CD4-positive, alpha-beta T cell (primary cell): ENCODE measurements around the gene ITGAD. TPM values are rescaled to one million over a fixed set of nuclear protein-coding genes. Genes with fewer than 3 reads are reported as not detected.

Experiments used
- ATAC-seq: fragments of 200-7000 bp; cut with Tn5 transposase; one replicate; pipeline ENCODE4 v1.10.0; 2022; ENCODE audit warnings: mild to moderate bottlenecking; ENCODE audit not compliant: poor library complexity
- CTCF ChIA-PET: fragments of 350-600 bp; sonication (Branson Sonifier 250); formaldehyde crosslinking; loops from one replicate; lab custom pipeline; 2021; ENCODE audit warnings: antibody characterized with exemption, inconsistent platforms; lab: Charles Lee
- POLR2A ChIA-PET: fragments of 350-600 bp; sonication (Branson Sonifier 250); formaldehyde crosslinking; loops from one replicate; lab custom pipeline; 2021; ENCODE audit warnings: antibody characterized with exemption, inconsistent platforms; lab: Charles Lee
- DNase-seq, 14 experiments: peaks; one replicate each; pipeline ENCODE4 v3.0.0-alpha.2; 2013 to 2020; ENCODE audit warnings: mixed read lengths in 2 of 14
- H3K27ac ChIP-seq, 2 donors: one replicate each; pipeline versions ENCODE4 v1.5.1 to v1.7.0; 2013; ENCODE audit warnings: low read length in 2 of 2, low read depth in 1 of 2, mild to moderate bottlenecking in 1 of 2
- H3K27me3 ChIP-seq, 2 experiments: 1 replicate in 1 of 2; 2 replicates in 1 of 2; pipeline versions ENCODE4 v1.6.1 to v1.7.0; 2013; ENCODE audit warnings: low read length in 2 of 2, control low read depth in 1 of 2, mild to moderate bottlenecking in 1 of 2, moderate library complexity in 1 of 2; ENCODE audit not compliant: insufficient read depth in 2 of 2, control insufficient read depth in 1 of 2
- H3K36me3 ChIP-seq: one replicate; pipeline ENCODE4 v1.6.1; 2013; ENCODE audit warnings: low read length, control low read depth; ENCODE audit not compliant: insufficient read depth
- H3K4me1 ChIP-seq: one replicate; pipeline ENCODE4 v1.6.1; 2013; ENCODE audit warnings: low read length, control low read depth; ENCODE audit not compliant: insufficient read depth
- H3K4me3 ChIP-seq: one replicate; pipeline ENCODE4 v1.5.1; 2013; ENCODE audit warnings: mild to moderate bottlenecking, low read length, moderate library complexity
- H3K9me3 ChIP-seq, 2 experiments: 1 replicate in 1 of 2; 2 replicates in 1 of 2; pipeline versions ENCODE4 v1.6.1 to v1.7.0; 2013; ENCODE audit warnings: low read length in 2 of 2, mild to moderate bottlenecking in 2 of 2, control low read depth in 1 of 2, moderate library complexity in 1 of 2; ENCODE audit not compliant: control insufficient read depth in 1 of 2, insufficient read depth in 1 of 2
- H3K27ac Mint-ChIP-seq: one replicate; pipeline ENCODE4 v1.8.0; 2020; ENCODE audit warnings: mixed read lengths
- H3K27me3 Mint-ChIP-seq: one replicate; pipeline ENCODE4 v1.8.0; 2021; ENCODE audit warnings: mixed read lengths
- H3K36me3 Mint-ChIP-seq: one replicate; pipeline ENCODE4 v1.8.0; 2021; ENCODE audit warnings: low read depth, mixed read lengths
- H3K4me1 Mint-ChIP-seq: one replicate; pipeline ENCODE4 v1.8.0; 2021; ENCODE audit warnings: low read depth, mixed read lengths
- H3K4me3 Mint-ChIP-seq: one replicate; pipeline ENCODE4 v1.8.0; 2020; ENCODE audit warnings: mild to moderate bottlenecking, mixed read lengths
- H3K9me3 Mint-ChIP-seq: one replicate; pipeline ENCODE4 v1.8.0; 2020; ENCODE audit warnings: mixed read lengths
- intact Hi-C, 2 experiments: fragments of 100-400 bp; cut with DNase I in 1 of 2; cut with micrococcal nuclease in 1 of 2; formaldehyde crosslinking; loops; one replicate each; pipeline versions ENCODE4 v1.15.1 to v1.9.0; 2023 to 2025; cut with DNase I, micrococcal nuclease
- total RNA-seq, 174 experiments: library from RNA in 2 of 174; stranded (reverse) in 2 of 174; gene quantifications; one replicate each; pipeline ENCODE4 v1.2.3 and lab custom pipeline; 2021 to 2026
- TF ChIP-seq, protein P1 (sequence below): fragments of 200-600 bp; IDR thresholded peaks from one replicate; pipeline ENCODE4 v1.8.0; 2022; ENCODE audit warnings: antibody characterized with exemption, mild to moderate bottlenecking

ITGAD gene
- total RNA-seq, 2 experiments from 2014 or later, result not detected

DNA sequence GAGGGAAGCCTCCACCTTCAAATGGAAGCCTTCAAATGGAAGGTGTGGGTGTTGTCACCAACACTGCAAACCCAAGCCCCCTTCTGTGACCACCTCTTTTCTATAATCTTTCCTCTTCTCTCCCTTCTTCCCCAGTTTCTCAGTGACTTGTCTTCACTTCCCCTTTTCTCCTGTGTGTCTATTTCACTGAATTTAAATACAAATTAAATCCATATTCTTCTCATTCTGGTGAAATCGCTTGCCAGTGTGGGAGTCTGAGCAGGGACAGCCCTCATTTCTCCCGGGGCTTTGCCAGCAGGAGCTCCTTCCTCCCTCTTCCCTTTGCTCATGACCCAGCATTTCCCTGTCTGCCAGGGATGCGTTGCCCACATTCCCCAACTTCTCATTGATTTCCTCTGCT, 44.6 kb upstream of the ITGAD start:
- peaks cover 12% of the 10 kb centered on the region for H3K4me1 ChIP-seq
- ChIA-PET POLR2A (no interaction called here), CTCF (no interaction called here)
- Mint-ChIP-seq H3K27me3 (peaks cover 5% of the 10 kb centered on the region), H3K4me3 (no peak overlapping the region), H3K4me1 (no peaks in the 10 kb centered on the region), H3K9me3 (no peaks in the 10 kb centered on the region), H3K27ac (no peak overlapping the region), H3K36me3 (no peaks in the 10 kb centered on the region)
- no peaks in the 10 kb centered on the region for H3K36me3 ChIP-seq
- intact Hi-C loops, result no loop called here
- no peak overlapping the region for H3K27ac ChIP-seq
- TF ChIP-seq, protein P1, sequence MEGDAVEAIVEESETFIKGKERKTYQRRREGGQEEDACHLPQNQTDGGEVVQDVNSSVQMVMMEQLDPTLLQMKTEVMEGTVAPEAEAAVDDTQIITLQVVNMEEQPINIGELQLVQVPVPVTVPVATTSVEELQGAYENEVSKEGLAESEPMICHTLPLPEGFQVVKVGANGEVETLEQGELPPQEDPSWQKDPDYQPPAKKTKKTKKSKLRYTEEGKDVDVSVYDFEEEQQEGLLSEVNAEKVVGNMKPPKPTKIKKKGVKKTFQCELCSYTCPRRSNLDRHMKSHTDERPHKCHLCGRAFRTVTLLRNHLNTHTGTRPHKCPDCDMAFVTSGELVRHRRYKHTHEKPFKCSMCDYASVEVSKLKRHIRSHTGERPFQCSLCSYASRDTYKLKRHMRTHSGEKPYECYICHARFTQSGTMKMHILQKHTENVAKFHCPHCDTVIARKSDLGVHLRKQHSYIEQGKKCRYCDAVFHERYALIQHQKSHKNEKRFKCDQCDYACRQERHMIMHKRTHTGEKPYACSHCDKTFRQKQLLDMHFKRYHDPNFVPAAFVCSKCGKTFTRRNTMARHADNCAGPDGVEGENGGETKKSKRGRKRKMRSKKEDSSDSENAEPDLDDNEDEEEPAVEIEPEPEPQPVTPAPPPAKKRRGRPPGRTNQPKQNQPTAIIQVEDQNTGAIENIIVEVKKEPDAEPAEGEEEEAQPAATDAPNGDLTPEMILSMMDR, result no peak
- no peaks in the 10 kb centered on the region for H3K27me3 ChIP-seq
- DNase-seq, result no peak
- H3K9me3 ChIP-seq, result peaks cover 0 to 4% of the 10 kb centered on the region in 2 experiments
- no peak overlapping the region for H3K4me3 ChIP-seq
- no peak for ATAC-seq

DNA sequence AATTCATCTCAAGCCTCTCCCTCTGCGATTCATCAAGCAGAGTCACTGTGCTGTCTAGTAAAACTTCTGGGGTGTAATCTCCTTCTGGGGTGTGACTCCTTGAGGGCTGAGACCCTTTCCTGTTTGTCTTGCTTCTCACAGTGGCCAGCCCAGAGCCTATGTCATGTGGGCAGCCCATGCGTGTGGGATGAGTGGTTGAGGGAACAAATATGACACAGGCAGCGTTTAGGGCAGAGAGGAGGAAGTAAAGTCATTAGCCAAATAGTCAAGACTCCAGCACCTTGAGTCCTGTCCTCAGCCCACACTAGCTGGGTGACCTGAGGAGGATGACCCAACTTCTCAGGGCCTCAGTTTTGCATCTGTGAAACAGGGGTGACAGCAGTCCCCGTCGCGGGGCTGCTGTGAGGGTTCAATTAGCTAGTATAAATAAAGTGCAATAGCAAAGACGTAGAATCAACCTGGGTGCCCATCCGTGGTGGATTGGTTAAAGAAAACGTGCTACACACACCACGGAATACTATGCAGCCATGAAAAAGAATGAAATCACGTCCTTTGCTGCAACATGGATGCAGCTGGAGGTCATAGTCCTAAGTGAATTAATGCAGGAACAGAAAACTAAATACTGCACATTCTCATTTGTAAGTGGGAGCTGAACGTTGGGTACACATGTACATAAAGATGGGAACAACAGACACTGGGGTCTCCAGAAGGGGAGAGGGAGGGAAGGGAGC, 42.7 kb upstream of the ITGAD start:
- intact Hi-C loops, result no loop called here
- Mint-ChIP-seq H3K27me3 (peaks cover 5% of the 10 kb centered on the region), H3K36me3 (no peaks in the 10 kb centered on the region), H3K9me3 (no peaks in the 10 kb centered on the region), H3K4me3 (no peak overlapping the region), H3K27ac (peak overlapping the region; percentile 29), H3K4me1 (peaks cover 11% of the 10 kb centered on the region)
- Histone ChIP-seq H3K27ac (no peak overlapping the region), H3K4me1 (peaks cover 25% of the 10 kb centered on the region), H3K4me3 (no peak overlapping the region), H3K36me3 (no peaks in the 10 kb centered on the region), H3K9me3 (peaks cover 0 to 4% of the 10 kb centered on the region in 2 experiments), H3K27me3 (no peaks in the 10 kb centered on the region)
- ATAC-seq (peak; percentile 26), DNase-seq (peak in 2 of 14 experiments; percentile 62 to 73)
- ChIA-PET POLR2A (no interaction called here), CTCF (no interaction called here)
- TF ChIP-seq, protein P1, result no peak

DNA sequence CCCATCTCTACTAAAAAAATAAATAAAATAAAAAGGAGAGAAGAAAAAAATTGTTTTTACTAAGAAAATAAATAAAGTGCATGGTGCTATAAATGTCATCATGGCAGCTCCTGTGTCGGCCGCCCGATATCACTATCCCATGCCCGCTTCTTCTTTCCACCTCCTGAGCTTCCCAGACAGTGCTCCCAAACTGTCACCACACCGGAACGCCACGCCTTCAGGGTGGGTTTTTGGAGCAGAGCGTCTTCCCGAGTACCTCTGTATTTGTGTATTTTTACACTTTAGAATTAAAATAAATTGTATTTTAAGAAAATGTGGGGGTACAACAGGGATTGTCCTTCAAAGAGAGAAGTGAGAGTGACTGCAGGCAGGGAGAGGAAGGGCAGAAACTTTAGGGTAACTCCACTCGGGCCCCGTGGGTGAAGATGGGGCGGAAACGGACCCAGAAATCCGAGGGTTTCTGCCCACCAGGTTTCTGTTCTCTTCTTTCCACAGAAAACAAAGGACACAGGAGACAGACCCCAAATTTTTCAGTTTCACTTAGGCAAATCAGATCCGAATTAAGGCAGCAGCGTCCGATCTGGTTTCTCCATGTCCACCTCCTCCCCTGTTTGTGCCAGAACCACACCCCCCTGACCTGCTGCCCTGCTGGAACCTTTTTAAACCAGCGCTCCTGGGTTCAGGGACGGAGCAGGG, 41.7 kb upstream of the ITGAD start:
- Mint-ChIP-seq H3K27me3 (peaks cover 5% of the 10 kb centered on the region), H3K4me1 (peaks cover 11% of the 10 kb centered on the region), H3K36me3 (no peaks in the 10 kb centered on the region), H3K27ac (no peak overlapping the region), H3K9me3 (no peaks in the 10 kb centered on the region), H3K4me3 (no peak overlapping the region)
- intact Hi-C loops, result no loop called here
- DNase-seq (peak in 2 of 14 experiments; percentile 40 to 48), ATAC-seq (no peak)
- H3K4me1 ChIP-seq, result peaks cover 25% of the 10 kb centered on the region
- POLR2A ChIA-PET, result no interaction called here
- H3K27me3 ChIP-seq, result no peaks in the 10 kb centered on the region
- CTCF ChIA-PET, result no interaction called here
- H3K9me3 ChIP-seq, result peaks cover 0 to 4% of the 10 kb centered on the region in 2 experiments
- H3K27ac ChIP-seq, result peak overlapping the region in 1 of 2 donors; percentile 37
- TF ChIP-seq, protein P1, result no peak
- H3K4me3 ChIP-seq, result no peak overlapping the region
- no peaks in the 10 kb centered on the region for H3K36me3 ChIP-seq
